Measurements from ENCODE around the gene INHBB.

Gene INHBB

DNA sequence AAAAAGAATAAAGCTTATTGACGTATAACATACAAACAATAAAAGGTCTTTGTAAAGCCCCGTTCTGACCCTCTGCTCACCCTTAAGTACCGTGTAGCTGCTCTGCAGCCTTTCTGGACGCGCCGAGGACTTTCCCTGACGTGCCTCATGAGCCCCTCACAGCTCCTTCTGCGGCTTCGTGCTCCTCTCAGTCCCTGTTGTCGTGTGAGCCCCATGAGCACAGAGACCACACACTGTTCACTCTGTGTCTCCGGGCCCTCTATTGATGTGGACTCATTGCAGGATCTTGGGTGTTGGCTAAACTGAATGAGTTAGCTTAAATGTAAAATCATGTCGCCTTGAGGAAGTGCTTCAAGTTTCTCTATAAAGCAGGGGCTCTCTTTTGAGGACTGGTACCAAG is 43.6 kb upstream of the INHBB start:
- TF ChIP-seq, protein P1, sequence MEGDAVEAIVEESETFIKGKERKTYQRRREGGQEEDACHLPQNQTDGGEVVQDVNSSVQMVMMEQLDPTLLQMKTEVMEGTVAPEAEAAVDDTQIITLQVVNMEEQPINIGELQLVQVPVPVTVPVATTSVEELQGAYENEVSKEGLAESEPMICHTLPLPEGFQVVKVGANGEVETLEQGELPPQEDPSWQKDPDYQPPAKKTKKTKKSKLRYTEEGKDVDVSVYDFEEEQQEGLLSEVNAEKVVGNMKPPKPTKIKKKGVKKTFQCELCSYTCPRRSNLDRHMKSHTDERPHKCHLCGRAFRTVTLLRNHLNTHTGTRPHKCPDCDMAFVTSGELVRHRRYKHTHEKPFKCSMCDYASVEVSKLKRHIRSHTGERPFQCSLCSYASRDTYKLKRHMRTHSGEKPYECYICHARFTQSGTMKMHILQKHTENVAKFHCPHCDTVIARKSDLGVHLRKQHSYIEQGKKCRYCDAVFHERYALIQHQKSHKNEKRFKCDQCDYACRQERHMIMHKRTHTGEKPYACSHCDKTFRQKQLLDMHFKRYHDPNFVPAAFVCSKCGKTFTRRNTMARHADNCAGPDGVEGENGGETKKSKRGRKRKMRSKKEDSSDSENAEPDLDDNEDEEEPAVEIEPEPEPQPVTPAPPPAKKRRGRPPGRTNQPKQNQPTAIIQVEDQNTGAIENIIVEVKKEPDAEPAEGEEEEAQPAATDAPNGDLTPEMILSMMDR (IDR thresholded peaks at IDR 0.05; ENCODE audit: control extremely low read depth, extremely low read depth, low read depth, missing control alignments) = no peak
- DNase-seq (ENCODE audit: extremely low spot score) = no peak
- CTCF ChIA-PET = interaction anchor here (2.1 to 2.8 kb wide), 3 partner anchors 11 to 19 kb away, joined by 6 to 16 read pairs (median 8); no protein-coding TSS in a partner anchor
- POLR2A ChIA-PET = no interaction called here

DNA sequence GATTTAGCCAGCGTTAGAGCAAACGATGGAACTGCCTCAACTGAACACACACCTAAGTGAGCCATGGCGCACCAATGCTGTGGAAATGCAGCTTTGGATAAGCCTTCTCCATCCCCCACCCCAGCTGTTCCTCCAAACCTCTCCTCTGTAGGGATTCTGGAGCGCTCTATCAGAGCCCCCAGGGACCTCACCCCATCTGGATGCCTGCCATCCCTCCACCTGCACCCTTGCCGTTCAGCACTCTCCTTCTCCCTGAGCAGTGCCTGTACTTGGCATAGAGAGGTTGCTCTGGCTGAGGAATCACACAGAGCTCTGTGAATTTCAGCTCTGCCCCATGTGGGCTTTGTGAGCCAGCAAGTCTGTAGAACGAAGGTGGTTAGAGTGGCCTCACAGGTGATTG is 42.8 kb upstream of the INHBB start:
- ChIA-PET POLR2A (no interaction called here), CTCF (interaction anchor here (2.1 to 2.8 kb wide), 3 partner anchors 10 to 20 kb away, joined by 6 to 16 read pairs (median 8); no protein-coding TSS in a partner anchor)
- DNase-seq (ENCODE audit: extremely low spot score) = no peak
- TF ChIP-seq, protein P1 (IDR thresholded peaks at IDR 0.05; ENCODE audit: control extremely low read depth, extremely low read depth, low read depth, missing control alignments) = no peak

DNA sequence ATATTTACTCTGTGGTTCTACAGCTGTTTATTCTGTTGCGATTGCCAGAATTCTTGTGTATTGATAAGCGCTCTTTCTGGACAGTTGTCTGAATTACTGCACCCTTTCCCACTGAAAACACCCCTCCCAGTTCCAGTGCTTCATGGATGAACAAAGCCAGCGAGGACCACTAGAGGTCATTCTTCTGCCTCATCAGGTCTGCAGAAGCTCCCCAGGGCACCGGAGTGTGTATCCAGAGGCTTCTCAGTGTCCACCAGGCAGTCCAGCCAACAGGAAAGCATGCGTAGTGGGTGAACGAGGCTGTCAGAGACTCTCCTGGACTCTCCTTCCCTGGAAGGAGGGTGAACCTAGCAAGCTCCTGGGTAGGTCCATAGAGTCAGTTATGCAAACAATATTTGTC is 40.6 kb upstream of the INHBB start:
- no peak for DNase-seq (ENCODE audit: extremely low spot score)
- ChIA-PET POLR2A (no interaction called here), CTCF (interaction anchor here (1.2 to 1.6 kb wide), 2 partner anchors 8 to 9 kb away, joined by 3 to 4 read pairs; no protein-coding TSS in a partner anchor)

DNA sequence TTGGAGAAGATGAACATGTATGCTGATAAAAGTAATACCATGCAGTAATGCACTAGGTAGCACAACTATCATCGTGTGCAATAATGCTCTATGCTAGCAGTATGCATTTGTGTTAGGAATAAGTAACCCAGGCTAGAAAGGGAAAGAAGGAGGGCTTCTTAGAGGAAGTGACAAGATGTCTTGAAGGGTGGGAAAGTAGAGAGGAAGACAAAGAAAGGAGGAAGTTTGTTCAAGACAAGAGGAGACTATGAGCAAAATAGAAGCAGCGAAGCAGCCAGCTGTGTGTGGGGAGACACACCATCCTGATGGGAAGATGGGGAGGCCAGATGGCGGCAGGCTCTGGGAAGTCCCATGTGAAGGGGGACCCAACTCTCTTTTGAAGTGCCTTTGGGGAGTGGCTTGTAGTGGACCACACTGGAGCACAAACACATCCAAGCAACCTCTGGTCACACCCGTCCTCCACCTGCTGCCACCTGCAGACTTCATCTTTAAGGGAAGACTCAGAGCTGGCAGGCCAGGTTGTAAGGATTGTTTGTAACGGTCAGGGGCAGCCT is 39.9 kb upstream of the INHBB start:
- TF ChIP-seq, protein P1 (IDR thresholded peaks at IDR 0.05; ENCODE audit: control extremely low read depth, extremely low read depth, low read depth, missing control alignments) = no peak
- no peak for DNase-seq (ENCODE audit: extremely low spot score)
- ChIA-PET POLR2A (no interaction called here), CTCF (interaction anchor here (1.2 to 1.6 kb wide), 2 partner anchors 7 to 9 kb away, joined by 3 to 4 read pairs; no protein-coding TSS in a partner anchor)

More for the DNA sequence above, 40.6 kb upstream of the INHBB start:
- TF ChIP-seq, protein P1 (IDR thresholded peaks at IDR 0.05; ENCODE audit: control extremely low read depth, extremely low read depth, low read depth, missing control alignments) = peak; percentile 12

DNA sequence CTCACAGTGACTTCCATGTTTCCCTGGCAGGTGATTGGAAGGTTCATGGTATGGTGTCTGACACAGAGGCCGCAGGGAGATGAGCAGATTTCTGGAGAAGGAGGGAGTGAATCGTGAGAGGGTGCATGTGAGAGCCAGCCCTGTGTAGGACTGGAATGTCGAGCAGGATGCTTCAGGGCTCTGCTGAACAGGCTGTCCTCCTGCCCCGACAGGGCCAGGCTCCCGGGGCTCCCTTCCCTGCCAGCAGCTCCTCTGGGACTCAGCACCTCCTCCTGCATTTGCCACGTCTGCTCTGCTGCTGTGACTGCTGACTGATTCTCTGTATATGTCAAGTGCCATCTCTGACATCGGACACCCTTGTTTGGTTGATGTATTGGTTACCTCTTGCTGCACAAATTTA is 38.5 kb upstream of the INHBB start:
- POLR2A ChIA-PET = no interaction called here
- TF ChIP-seq, protein P1 (IDR thresholded peaks at IDR 0.05; ENCODE audit: control extremely low read depth, extremely low read depth, low read depth, missing control alignments) = no peak
- DNase-seq (ENCODE audit: extremely low spot score) = no peak
- CTCF ChIA-PET = interaction anchor here (3.6 kb wide), 1 partner anchor 10 kb away, joined by 18 read pairs; no protein-coding TSS in a partner anchor

DNA sequence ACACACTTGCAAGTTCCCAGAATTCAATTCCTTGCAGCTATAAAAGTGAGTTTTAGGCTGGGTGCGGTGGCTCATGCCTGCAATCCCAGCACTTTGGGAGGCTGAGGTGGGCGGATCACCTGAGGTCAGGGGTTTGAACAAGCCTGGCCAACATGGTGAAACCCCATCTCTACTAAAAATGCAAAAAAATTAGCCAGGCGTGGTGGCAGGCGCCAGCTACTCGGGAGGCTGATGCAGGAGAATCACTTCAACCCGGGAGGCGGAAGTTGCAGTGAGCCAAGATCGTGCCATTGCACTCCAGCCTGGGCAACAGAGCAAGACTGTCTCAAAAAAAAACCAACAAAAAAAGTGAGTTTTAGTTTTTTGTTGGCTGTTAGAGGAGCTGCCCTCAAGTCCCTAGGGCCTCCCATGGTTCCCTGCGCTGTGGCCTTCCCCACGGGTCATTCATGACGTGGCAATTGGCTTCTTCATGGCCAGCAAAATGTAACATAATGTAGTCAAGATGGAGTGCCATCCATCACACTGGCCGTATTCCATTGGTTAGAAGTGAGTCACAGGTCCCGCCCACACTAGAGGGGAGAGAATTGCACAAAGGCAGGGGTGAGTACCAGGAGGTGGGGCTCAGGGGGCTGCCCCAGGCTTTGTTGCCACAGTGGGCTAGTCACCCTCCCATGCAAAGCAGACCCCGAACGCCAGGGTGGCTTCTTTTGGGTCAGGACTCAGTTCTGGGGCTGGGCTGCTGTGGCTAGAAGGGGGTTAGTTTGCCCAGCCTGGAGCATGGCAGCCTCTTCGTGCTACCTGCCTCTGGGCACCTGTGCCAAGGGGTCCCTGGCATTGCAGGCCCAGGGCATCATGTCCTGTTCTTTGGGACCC is 37.7 kb upstream of the INHBB start:
- POLR2A ChIA-PET = no interaction called here
- CTCF ChIA-PET = interaction anchor here (3.6 kb wide), 1 partner anchor 11 kb away, joined by 18 read pairs; no protein-coding TSS in a partner anchor
- peak; percentile 61 for DNase-seq (ENCODE audit: extremely low spot score)
- TF ChIP-seq, protein P1 (IDR thresholded peaks at IDR 0.05; ENCODE audit: control extremely low read depth, extremely low read depth, low read depth, missing control alignments) = no peak

Measured in GM10248 (cell line).